Astrocyte of the hippocampus (primary cell): ENCODE measurements around the gene XPNPEP2.

Source experiments
- DNase-seq: peaks from one replicate; pipeline ENCODE4 v3.0.0; 2011; ENCODE audit warnings: low read depth, low spot score

XPNPEP2 gene

DNA sequence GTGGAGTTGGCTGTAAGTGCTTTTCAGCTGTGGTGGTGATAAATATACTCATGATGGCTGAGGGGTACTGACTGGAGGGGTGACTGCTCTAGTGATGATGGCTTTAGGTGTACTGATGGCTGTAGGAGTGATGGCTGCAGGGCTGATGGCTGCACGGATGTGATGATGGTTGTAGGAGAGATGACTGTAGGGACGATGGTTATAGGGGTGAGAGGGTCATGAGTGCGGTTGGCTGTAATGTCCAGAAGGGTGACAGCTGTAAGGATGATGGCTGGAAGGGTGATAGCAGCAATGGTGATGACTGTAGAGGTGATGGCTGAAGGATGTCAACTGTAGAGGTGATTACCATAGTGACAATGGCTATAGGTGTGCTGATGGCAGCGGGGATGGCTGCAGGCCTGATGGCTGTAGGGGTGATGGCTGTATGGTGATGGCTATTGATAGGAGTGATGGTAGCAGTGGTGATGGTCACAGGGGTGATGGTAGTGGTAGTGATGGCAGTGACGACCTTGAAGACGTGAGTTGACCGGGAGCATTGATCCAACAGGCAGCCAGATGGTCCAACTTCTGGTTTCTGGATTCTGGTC, 40.4 kb downstream of the XPNPEP2 start:
- no peak for DNase-seq

DNA sequence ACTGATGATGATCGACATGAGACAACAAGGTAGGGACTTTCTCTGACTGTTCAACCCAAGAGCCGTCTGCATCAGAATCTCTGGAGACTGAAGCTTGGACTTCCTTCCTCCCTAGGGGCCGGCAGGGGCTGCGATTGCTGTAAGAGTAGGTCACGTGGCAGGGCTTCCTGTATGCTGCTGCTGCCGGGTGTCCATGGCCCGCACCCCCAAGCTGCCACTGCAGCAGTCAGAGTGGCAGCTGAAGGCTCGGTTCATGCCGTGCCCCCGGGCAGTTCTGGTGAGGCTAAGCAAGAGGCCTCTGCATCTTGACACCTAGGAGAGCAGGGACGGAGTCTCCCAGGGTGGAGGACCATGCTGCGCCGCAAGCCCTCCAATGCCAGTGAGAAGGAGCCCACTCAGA, 41.0 kb downstream of the XPNPEP2 start, which contains the start of gene SASH3:
TSS of gene SASH3 (plus strand) at position 203 of the 400 bp plus-strand sequence. CDS start at position 352, 149 bp downstream.
- DNase-seq: no peak

- DNase-seq: no peak
These were observed 41.8 kb downstream of the XPNPEP2 start for GRCh38 chrX:129780441-129781105.

- DNase-seq: no peak
These were observed 42.4 kb downstream of the XPNPEP2 start for GRCh38 chrX:129781134-129781672.

GRCh38 chrX:129781680-129782495, 43.1 kb downstream of the XPNPEP2 start:
- DNase-seq: no peak

GRCh38 chrX:129782706-129783105, 43.9 kb downstream of the XPNPEP2 start:
- no peak for DNase-seq

- no peak for DNase-seq
These were observed 44.5 kb downstream of the XPNPEP2 start for GRCh38 chrX:129783291-129783713.

DNA sequence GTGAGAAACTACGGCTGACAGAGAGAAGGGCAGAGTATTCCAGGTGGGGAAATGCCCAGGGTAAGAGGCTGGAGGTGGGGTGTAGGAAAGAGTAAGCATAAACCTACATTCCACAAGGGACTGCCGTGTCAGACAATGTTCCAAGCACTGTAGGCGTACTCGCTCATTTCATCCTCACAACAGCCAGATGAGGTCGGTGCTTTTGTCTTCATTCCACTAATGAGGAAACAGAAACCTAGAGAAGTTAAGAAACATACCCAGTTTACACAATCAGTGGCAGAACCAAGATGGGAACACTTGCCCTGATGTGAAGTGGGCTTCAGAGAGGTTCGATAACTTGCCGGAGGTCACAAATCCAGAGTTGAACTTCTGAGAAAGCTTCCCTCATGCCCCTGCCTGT, 45.6 kb downstream of the XPNPEP2 start:
- no peak for DNase-seq

DNA sequence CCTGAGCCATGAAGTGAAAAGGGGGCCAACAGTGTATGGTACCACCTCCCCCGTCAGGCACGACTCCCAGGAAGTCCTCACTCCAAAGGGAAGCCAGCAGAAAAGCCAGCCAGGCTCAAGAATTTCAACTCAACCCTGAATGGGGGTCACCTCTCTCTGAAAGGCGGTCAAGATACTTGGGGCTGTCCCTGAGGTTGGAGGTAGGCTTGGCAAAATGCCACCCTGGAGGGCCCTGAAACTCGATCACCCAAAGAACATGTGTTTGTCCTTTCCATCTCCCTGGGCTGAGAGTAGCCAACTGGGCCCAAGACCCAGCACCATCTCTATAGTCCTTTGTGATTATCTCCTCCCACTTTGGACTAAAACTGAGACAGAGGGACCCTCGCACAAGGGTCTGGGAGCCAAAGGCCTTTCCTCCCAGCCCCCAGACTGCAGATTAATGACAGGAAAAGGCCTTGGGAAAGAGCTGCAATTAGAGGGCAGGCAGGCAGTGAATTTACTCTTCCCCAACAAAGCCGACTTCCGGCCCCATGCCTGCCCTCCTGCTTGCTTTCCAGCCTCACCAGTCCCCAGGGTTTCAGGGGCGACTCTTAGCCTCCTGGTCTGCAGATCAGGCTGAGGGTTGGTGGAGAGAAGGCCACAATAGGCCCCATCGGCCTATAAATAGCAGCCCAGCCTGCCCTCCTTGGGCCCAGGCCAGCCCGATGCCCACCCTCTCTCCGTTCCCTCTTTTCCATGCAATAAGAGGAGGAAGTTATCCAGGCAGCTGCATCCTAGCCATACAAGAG, 46.6 kb downstream of the XPNPEP2 start:
- no peak for DNase-seq

DNA sequence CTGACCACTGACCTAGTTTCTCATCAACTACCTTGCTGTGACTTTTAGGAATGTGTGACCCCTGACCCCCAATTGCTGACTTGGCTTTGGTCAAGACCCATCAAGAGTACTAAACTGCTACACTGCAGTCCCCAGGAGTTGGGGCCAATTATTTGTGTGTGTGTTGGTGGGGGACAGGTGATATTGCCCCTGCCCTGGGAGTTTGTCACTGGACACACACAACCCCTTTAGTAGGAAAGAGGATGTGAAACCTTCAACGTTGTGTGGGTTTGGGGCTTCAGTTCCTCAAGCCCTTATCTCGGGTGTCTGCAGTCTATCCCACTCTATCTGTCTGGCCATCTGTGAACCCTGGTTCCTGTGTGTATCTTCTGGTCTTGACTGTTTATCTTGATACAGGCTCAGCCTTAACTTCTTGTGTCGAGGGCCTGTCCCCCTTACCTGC, 47.5 kb downstream of the XPNPEP2 start:
- DNase-seq: no peak

GRCh38 chrX:129787336-129788055, 48.7 kb downstream of the XPNPEP2 start:
- no peak for DNase-seq

- no peak for DNase-seq
These were observed 49.7 kb downstream of the XPNPEP2 start for GRCh38 chrX:129788527-129788926.

DNA sequence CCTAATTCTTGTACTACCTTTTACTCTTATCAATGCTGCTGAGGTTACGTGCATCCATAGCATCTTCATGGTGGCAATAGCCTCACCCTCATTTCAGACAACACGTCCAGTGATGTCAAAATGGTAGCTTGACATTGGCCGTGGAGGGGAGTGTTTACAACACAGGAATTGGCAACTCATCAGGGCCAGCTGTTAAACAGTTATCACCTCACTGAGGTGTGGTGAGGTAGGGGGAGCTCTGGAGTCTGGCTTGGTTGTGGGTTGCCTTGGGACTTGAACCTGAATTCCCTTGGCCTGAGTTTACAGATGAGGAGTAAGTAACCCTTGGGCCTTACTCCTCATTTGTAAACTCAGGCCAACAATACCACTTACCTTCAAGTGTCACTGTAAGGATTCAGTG, 51.4 kb downstream of the XPNPEP2 start:
- no peak for DNase-seq

- no peak for DNase-seq
These were observed 52.0 kb downstream of the XPNPEP2 start for GRCh38 chrX:129790808-129791207.

DNA sequence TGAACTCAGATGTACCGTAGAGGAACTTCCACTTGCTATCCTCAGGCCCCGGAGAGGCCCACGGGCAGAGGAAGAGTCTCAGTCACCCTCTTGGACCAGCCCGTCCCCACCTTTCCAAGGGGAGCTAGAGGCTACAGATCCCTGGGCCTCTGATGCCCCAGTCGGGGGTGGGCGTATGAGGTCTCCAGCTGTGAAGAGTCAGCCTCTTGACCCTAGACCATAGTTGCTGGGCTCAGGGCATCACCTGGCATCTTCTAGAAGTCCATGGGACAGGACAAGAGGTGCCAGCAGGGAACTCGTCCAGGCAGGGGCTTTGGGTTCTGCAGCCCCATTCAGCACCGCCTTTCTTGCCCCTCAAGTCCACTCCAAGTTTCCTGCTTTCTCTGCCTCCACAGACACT, 52.6 kb downstream of the XPNPEP2 start:
- DNase-seq: no peak

DNA sequence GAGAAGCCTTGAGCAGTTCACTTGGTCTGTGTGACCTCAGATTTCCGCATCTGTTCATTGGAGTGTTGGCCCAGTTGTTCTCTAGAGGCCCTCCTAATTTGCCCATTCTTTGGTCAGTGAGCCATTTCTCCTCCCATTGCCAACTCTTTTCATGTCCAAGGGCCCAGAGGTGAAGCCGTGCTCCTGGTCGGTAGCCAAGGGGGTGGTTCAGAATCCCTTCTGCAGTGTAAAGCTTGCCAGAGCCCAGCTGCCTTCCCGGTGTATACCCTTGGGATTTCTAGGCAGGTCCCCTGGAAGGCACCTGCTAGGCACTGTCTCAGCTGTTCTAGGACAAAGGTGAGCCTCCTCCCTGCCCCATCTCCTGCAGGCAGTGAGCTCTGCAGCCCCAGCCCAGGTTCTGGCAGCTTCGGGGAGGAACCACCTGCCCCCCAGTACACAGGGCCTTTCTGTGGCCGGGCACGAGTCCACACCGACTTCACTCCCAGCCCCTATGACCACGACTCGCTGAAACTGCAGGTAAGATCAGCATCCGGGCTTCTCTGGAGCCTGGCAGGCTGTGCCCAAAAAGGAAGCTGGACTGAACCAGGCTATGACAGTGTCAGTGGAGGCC, 53.3 kb downstream of the XPNPEP2 start:
- peak; percentile 9 for DNase-seq

DNA sequence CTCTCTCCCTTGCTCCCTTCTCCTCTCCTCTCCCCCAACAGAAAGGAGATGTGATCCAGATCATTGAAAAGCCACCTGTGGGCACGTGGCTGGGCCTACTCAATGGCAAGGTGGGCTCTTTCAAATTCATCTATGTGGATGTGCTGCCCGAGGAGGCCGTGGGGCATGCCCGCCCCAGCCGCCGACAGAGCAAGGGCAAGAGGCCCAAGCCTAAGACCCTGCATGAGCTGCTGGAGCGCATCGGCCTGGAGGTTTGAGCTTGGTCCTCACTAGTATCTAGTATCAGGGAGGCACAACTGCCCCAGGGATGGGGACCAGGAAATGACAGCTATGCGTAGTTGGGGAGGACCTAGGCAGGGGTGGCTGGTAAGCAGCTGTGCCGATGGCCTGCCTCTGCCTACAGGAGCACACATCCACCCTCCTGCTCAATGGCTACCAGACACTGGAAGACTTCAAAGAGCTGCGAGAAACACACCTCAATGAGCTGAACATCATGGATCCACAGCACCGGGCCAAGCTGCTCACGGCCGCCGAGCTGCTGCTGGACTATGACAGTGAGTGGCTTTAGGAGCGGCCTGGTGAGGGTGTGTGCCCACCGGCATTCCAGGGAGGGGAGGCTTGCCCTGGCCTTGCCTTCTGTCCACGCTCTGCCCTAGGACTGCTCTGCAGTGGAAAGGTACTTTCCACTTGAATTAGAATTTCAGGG, 54.0 kb downstream of the XPNPEP2 start:
- DNase-seq: no peak

DNA sequence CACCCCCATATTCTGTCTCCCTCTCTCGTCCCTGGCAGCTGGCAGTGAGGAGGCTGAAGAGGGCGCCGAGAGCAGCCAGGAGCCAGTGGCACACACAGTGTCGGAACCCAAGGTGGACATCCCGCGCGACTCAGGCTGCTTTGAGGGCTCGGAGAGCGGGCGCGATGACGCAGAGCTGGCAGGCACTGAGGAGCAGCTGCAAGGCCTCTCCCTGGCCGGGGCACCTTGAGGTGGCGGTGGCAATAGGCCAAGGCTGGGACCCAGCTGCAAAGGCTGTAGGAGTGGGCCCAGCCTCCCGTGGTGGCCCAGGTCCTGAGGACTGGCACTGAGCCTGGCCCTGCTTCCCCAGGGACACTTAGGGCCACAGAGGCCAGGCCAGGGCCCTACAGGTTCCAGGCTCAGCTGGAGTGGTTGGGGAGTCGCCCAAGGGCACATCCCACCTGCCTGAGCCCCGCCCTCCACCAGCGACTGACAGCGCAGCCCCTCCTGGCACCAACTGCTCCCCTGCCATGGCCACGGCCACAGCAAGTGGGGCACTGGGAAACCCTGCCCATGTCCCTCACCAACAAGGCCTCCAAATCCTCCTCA, 54.9 kb downstream of the XPNPEP2 start:
- DNase-seq: no peak

DNA sequence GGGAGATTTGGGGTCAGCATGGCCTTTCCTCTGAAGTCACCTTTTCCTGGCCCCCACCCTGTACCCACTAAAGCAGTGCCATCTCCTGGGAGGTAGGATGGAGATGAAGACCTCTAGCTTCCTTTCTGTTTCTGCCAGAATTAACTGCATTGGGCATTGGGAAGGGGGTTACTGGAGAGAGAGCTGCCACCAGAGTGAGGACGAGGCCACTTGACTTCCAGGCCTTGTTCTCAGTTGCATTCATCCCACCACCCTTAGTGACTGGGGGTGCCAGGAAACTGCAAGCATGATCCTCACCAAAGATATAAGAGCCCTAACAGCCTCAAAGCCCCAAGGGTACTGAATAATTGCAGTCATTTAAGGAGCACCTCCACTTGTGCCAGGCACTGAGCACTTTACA, 56.8 kb downstream of the XPNPEP2 start:
- DNase-seq: no peak
